Loucy (cell line): ENCODE results near the gene SLC39A9.

Experiments used
- EZH2phosphoT487 ChIP-seq: fragments of 200-600 bp; IDR thresholded peaks from 2 replicates; pipeline ENCODE4 v1.6.1; 2018; ENCODE audit warnings: antibody characterized with exemption, mild to moderate bottlenecking, moderate library complexity, borderline replicate concordance
- TF ChIP-seq, protein P1 (sequence below): fragments of 200-600 bp; sonication (generic); conservative IDR thresholded peaks from 2 replicates; pipeline ENCODE4 v1.5.1; 2014; ENCODE audit warnings: mild to moderate bottlenecking, antibody characterized with exemption, low read length

DNA sequence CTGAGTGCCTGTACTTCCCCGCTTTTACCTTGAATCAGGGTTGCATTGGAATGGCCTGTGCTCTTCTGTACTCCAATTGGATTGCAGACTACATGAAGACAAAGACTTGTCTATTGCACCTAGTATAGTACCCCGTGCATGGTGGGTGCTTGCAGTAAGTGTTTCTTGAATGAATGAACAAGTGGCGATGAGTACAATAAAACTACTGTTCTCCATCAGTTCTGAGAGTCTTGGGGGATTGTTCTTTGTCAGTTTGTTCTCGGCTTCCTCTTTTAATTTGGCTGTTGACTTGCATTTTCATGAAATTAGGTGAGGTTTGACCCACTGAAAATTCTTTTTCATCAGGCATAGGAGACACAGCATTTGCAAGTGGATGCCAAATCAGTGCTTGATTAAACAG, 34.5 kb upstream of the SLC39A9 start:
- TF ChIP-seq, protein P1, sequence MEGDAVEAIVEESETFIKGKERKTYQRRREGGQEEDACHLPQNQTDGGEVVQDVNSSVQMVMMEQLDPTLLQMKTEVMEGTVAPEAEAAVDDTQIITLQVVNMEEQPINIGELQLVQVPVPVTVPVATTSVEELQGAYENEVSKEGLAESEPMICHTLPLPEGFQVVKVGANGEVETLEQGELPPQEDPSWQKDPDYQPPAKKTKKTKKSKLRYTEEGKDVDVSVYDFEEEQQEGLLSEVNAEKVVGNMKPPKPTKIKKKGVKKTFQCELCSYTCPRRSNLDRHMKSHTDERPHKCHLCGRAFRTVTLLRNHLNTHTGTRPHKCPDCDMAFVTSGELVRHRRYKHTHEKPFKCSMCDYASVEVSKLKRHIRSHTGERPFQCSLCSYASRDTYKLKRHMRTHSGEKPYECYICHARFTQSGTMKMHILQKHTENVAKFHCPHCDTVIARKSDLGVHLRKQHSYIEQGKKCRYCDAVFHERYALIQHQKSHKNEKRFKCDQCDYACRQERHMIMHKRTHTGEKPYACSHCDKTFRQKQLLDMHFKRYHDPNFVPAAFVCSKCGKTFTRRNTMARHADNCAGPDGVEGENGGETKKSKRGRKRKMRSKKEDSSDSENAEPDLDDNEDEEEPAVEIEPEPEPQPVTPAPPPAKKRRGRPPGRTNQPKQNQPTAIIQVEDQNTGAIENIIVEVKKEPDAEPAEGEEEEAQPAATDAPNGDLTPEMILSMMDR = no peak
- TF ChIP-seq EZH2phosphoT487 = no peak
